Measurements from ENCODE around the gene TUT4.

Gene TUT4

GRCh38 chr1:52463891-52464290 lies 89.0 kb downstream of the TUT4 start:
- no peak for DNase-seq

GRCh38 chr1:52461821-52462220 lies 91.1 kb downstream of the TUT4 start:
- no peak for DNase-seq

- DNase-seq: no peak
Measured at GRCh38 chr1:52460694-52461093, 92.2 kb downstream of the TUT4 start.

GRCh38 chr1:52455686-52456085 lies 97.2 kb downstream of the TUT4 start:
- DNase-seq: no peak

- DNase-seq: no peak
Measured at GRCh38 chr1:52454779-52455178, 98.1 kb downstream of the TUT4 start.

- DNase-seq: no peak
Measured at GRCh38 chr1:52454127-52454526, 98.8 kb downstream of the TUT4 start.

GRCh38 chr1:52444463-52444862 lies 108.4 kb downstream of the TUT4 start:
- DNase-seq: no peak

GRCh38 chr1:52439976-52440375 lies 112.9 kb downstream of the TUT4 start:
- no peak for DNase-seq

GRCh38 chr1:52436817-52437216 lies 116.1 kb downstream of the TUT4 start:
- no peak for DNase-seq

GRCh38 chr1:52435650-52436049 lies 117.2 kb downstream of the TUT4 start:
- no peak for DNase-seq

GRCh38 chr1:52435211-52435610 lies 117.7 kb downstream of the TUT4 start:
- no peak for DNase-seq

GRCh38 chr1:52432807-52433206 lies 120.1 kb downstream of the TUT4 start:
- DNase-seq: no peak

GRCh38 chr1:52427152-52427551 lies 125.7 kb downstream of the TUT4 start:
- DNase-seq: no peak

GRCh38 chr1:52426371-52426770 lies 126.5 kb downstream of the TUT4 start:
- no peak for DNase-seq

- DNase-seq: peak; percentile 31
Measured at GRCh38 chr1:52424813-52425212, 128.1 kb downstream of the TUT4 start.

- peak; percentile 74 for DNase-seq
Measured at GRCh38 chr1:52424231-52424636, 128.7 kb downstream of the TUT4 start.

GRCh38 chr1:52423771-52424170 lies 129.1 kb downstream of the TUT4 start:
- DNase-seq: peak; percentile 84

GRCh38 chr1:52423055-52423454 lies 129.8 kb downstream of the TUT4 start:
- no peak for DNase-seq

GRCh38 chr1:52420713-52421112 lies 132.2 kb downstream of the TUT4 start:
- no peak for DNase-seq

- no peak for DNase-seq
Measured at GRCh38 chr1:52416811-52417210, 136.1 kb downstream of the TUT4 start.

- DNase-seq: no peak
Measured at GRCh38 chr1:52414942-52415341, 137.9 kb downstream of the TUT4 start.

- no peak for DNase-seq
Measured at GRCh38 chr1:52413410-52413989, 139.4 kb downstream of the TUT4 start.

GRCh38 chr1:52404975-52405338 lies 147.9 kb downstream of the TUT4 start:
- no peak for DNase-seq

- DNase-seq: peak; percentile 96
Measured at GRCh38 chr1:52404116-52404974, 148.5 kb downstream of the TUT4 start, which contains the start of the genes ORC1 and PRPF38A. ORC1 (minus strand) TSS chr1:52404423; CDS start chr1:52402223, 2,200 bp downstream. PRPF38A (plus strand) TSS chr1:52404602; CDS start chr1:52404750, 148 bp downstream.
